NCI-H2171 treated with DMSO at 0.1 percent for 48 hours (cell line): ENCODE measurements around the gene KRTAP9-6.
"Not testable (repeated sequence)": the region's sequence is repeated elsewhere in the genome, so short reads cannot be mapped to it uniquely, and the experiment has no call there.

Experiments
- DNase-seq: peaks from one replicate; lab custom pipeline; 2025; lab: John Stamatoyannopoulos, UW

Gene KRTAP9-6

GRCh38 chr17:41271323-41271722, 6.1 kb downstream of the KRTAP9-6 start:
- not testable (repeated sequence) for DNase-seq

- no peak for DNase-seq
Measured at GRCh38 chr17:41271858-41272257, 6.7 kb downstream of the KRTAP9-6 start.

- not testable (repeated sequence) for DNase-seq
Measured at GRCh38 chr17:41275648-41276190, 10.5 kb downstream of the KRTAP9-6 start, which contains the start of gene KRTAP9-7. Gene KRTAP9-7 (plus strand): TSS chr17:41275698. CDS start chr17:41275698, 0 bp downstream.

GRCh38 chr17:41278176-41278955, 13.2 kb downstream of the KRTAP9-6 start:
- no peak for DNase-seq

- no peak for DNase-seq
Measured at GRCh38 chr17:41284043-41284442, 18.9 kb downstream of the KRTAP9-6 start.

GRCh38 chr17:41284546-41284945, 19.4 kb downstream of the KRTAP9-6 start:
- no peak for DNase-seq

GRCh38 chr17:41287050-41287449, 21.9 kb downstream of the KRTAP9-6 start:
- no peak for DNase-seq

- no peak for DNase-seq
Measured at GRCh38 chr17:41294016-41294415, 28.8 kb downstream of the KRTAP9-6 start.

GRCh38 chr17:41296846-41297245, 31.7 kb downstream of the KRTAP9-6 start:
- DNase-seq: no peak

- DNase-seq: no peak
Measured at GRCh38 chr17:41298458-41299135, 33.4 kb downstream of the KRTAP9-6 start.

- DNase-seq: no peak
Measured at GRCh38 chr17:41301204-41301790, 36.1 kb downstream of the KRTAP9-6 start.

- DNase-seq: no peak
Measured at GRCh38 chr17:41301916-41302901, 37.0 kb downstream of the KRTAP9-6 start, which contains the start of gene KRTAP29-1. Gene KRTAP29-1 (minus strand): TSS chr17:41302851. CDS start chr17:41302851, 0 bp downstream.

- no peak for DNase-seq
Measured at GRCh38 chr17:41302981-41303380, 37.8 kb downstream of the KRTAP9-6 start.

GRCh38 chr17:41304091-41304490, 38.9 kb downstream of the KRTAP9-6 start:
- DNase-seq: no peak

- peak; percentile 26 for DNase-seq
Measured at GRCh38 chr17:41307647-41308046, 42.5 kb downstream of the KRTAP9-6 start.

- DNase-seq: peak; percentile 47
Measured at GRCh38 chr17:41308251-41308917, 43.2 kb downstream of the KRTAP9-6 start.

- no peak for DNase-seq
Measured at GRCh38 chr17:41308918-41309359, 43.8 kb downstream of the KRTAP9-6 start, which contains the start of gene KRTAP16-1. Gene KRTAP16-1 (minus strand): TSS chr17:41309309. CDS start chr17:41309253, 56 bp downstream.

GRCh38 chr17:41311111-41311510, 45.9 kb downstream of the KRTAP9-6 start:
- no peak for DNase-seq

- DNase-seq: no peak
Measured at GRCh38 chr17:41315204-41315794, 50.1 kb downstream of the KRTAP9-6 start, which contains the start of gene KRTAP17-1. Gene KRTAP17-1 (minus strand): TSS chr17:41315710. CDS start chr17:41315650, 60 bp downstream.
